ENCODE data around the gene AXIN1.
A peak's percentile ranks its signal among the peaks of the same experiment; 100 is the strongest.

AXIN1 gene

DNA sequence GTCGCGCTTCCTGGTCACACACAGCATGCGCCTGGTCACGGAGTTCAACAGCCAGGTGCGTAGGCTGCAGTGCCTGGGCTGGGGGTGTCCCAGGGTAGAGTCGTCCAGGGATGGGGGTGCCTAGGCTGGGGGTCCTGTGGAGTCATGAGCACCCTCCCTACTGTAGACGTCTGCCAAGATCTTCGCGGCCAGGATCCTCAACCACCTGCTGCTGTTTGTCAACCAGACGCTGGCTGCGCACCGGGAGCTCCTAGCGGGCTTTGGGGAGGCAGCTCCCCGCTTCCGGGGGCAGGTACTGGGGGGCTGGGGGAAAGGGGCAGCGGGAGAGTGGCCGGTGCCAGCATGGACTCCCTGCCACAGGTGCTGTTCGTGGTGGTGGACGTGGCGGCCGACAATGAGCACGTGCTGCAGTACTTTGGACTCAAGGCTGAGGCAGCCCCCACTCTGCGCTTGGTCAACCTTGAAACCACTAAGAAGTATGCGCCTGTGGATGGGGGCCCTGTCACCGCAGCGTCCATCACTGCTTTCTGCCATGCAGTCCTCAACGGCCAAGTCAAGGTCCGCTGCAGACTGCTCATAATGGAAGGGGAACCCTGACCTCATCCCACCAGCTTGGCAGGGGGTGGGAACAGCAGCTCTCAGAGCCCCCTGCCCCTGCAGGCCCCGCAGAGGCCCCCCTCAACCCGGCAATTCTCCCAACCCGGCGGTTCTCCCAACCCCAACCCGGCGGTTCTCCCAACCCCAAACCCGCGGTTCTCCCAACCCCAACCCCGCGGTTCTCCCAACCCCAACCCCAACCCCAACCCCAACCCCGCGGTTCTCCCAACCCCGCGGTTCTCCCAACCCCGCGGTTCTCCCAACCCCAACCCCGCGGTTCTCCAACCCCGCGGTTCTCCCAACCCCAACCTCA is 67.1 kb downstream of the AXIN1 start:
- no peak for DNase-seq (ENCODE audit: low read depth in 3 of 3, low spot score in 1 of 3)

DNA sequence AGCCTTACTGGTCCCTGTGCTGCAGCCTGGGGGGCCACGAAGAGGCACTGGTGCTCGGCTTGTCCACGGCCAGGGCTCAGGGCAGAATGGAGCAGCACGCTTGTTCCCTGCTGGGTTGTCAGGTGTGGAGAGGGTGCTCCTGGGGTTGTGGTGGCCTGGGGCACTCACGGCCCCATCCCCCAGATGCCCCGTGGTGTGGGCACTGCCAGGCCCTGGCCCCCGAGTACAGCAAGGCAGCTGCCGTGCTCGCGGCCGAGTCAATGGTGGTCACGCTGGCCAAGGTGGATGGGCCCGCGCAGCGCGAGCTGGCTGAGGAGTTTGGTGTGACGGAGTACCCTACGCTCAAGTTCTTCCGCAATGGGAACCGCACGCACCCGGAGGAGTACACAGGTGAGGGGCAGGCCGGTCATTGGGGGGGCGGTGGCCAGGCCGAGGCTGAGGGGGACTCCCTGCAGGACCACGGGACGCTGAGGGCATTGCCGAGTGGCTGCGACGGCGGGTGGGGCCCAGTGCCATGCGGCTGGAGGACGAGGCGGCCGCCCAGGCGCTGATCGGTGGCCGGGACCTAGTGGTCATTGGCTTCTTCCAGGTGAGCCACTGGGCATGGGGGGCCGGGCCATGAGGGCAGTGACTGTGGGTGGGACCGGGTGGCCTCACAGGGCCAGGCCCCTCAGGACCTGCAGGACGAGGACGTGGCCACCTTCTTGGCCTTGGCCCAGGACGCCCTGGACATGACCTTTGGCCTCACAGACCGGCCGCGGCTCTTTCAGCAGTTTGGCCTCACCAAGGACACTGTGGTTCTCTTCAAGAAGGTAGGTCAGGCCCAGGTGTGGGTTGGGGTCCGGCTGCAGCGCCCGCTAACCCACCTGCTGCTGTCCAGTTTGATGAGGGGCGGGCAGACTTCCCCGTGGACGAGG is 68.1 kb downstream of the AXIN1 start:
- no peak for DNase-seq (ENCODE audit: low read depth in 3 of 3, low spot score in 1 of 3)

DNA sequence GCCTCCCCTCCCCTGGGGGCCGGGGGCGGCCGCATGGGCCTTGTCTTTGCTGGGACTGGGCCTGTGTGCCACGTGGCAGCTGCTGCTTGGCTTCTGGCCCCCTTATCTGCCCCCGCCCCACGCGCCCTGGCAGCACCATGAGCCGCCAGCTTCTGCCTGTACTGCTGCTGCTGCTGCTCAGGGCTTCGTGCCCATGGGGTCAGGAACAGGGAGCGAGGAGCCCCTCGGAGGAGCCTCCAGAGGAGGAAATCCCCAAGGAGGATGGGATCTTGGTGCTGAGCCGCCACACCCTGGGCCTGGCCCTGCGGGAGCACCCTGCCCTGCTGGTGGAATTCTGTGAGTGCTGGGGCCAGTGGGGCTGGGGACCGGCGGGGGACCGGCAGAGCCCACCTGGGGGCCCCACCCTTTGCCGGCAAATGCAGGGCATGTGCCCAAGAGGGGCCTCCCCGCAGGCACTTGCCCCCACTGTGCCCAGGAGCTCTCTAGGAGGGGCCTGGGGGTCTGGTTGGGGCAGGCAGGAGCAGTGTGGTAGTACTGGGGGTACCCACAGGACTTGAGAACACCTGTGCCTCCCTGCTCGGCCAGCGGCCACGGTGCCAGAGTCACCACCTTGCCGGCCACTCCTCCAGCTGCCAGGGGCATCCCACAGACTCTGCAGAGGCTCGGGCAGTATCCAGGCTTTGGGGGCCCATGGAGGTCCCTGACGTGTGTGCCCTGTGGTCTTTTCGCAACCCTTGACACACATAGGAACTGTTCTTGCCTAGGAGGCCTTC is 69.3 kb downstream of the AXIN1 start, which contains the start of gene PDIA2:
PDIA2 (plus strand) TSS at position 132 of the 773 bp plus-strand sequence; CDS start at position 138, 6 bp downstream.
- no peak for DNase-seq (ENCODE audit: low read depth in 3 of 3, low spot score in 1 of 3)

DNA sequence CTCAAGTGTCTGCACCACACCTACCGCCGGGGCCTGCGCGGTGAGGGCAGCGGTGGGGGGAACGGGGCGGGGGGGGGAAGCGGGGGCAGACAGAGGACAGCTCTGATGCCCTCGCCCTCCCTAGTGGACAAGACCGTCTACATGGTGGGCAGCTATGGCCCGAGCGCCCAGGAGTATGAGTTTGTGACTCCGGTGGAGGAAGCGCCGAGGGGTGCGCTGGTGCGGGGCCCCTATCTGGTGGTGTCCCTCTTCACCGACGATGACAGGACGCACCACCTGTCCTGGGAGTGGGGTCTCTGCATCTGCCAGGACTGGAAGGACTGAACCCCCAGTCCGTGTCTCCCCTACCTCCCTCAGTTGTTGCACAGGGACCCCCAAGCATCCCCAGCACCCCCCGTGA is 70.0 kb downstream of the AXIN1 start:
- DNase-seq (ENCODE audit: low read depth in 3 of 3, low spot score in 1 of 3): no peak

DNA sequence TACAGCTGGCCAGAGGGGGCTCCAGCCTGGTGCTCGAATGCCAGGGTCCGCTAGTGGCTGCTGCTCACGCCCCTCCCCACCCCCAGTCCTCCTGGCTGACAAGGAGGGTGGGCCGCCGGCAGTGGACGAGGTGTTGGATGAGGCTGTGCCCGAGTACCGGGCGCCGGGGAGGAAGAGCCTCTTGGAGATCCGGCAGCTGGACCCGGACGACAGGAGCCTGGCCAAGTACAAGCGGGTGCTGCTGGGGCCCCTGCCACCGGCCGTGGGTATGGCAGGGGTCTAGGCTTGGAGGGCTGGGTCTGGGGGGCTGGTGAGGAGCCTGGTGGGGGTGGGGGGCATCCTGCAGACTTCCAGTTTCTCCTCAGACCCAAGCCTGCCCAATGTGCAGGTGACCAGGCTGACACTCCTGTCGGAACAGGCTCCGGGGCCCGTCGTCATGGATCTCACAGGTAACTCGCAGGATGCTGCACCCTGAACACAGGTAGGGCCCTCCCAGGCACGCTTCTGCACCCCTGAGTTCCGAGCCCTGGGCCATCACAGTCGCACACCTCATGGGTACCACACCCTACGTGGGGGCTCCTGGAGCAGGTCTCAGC is 70.8 kb downstream of the AXIN1 start:
- no peak for DNase-seq (ENCODE audit: low read depth in 3 of 3, low spot score in 1 of 3)

DNA sequence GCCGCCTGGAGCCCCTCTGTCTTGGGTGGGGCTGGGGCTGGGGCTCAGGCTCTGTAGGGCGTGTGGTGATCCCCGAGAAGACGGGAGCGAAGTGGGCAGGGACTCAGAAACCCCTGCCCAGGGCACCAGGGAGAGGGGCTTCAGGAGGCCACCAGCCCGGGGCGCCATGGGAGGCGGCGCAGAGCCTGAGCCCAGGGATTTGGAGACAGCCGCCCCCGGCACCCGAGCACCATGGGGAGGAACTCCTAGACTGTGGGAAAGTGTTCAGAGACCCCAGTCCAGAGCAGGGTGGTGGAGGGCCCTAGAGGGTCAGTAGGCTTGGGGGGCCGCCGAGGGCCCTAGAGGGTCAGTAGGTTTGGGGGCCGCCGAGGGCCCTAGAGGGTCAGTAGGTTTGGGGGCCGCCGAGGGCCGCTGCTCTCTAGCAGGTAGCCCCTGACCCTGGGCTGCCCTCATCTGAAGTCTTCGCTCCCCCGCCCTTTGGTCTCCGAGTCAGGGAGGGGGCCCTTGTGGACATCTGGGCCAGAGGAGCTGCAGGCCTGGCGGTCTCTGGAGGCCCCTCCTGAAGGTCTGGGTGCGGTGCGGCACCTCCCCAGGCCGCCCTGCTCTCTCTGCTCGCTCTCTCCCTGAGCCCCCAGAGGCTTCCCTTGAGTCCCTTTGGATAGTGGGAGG is 71.4 kb downstream of the AXIN1 start:
- DNase-seq (ENCODE audit: low read depth in 3 of 3, low spot score in 1 of 3): no peak

DNA sequence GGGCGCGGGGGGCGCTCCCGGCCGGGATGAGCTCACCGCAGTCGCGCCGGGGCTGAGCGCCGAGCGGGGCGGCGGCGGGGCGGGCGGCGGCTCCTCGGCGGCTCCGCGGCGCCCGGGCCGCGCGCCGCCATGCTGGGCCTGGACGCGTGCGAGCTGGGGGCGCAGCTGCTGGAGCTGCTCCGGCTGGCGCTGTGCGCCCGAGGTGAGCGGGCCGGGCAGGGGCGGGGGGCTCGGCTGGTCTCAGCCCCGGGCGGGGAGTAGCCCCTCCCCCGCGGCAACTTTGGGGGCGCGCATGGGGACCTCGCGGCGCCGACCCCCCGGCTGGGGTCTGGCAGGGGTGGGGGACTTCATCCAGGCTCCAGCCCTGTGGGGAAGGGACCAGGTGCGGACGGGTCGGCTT is 72.0 kb downstream of the AXIN1 start, which contains the start of gene ARHGDIG:
ARHGDIG (plus strand) TSS at position 40 of the 400 bp plus-strand sequence; CDS start at position 130, 90 bp downstream.
- no peak for DNase-seq (ENCODE audit: low read depth in 3 of 3, low spot score in 1 of 3)

DNA sequence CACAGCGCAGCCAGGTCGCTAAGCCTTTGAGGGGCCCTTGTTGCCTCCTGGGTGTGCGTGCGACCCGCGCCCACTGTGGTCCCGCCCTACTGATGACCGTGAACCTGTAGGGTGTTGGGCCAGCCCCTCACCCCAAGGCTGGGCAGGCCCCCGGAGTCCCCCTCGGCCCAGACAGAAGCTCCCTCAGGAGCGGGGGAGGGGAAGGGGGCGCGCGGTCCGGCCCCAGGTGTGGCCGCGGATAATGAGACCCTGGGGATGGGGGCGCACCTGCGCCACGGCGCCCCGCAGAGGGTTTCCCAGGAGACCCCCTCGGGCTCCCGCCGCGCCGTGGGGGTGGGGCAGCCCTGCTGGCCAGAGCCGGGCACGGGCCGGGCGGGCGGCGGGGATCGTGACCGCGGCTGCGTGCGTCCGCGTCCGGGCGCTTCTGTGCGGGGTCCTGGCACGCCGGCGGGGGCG is 72.5 kb downstream of the AXIN1 start:
- DNase-seq (ENCODE audit: low read depth in 3 of 3, low spot score in 1 of 3): no peak

DNA sequence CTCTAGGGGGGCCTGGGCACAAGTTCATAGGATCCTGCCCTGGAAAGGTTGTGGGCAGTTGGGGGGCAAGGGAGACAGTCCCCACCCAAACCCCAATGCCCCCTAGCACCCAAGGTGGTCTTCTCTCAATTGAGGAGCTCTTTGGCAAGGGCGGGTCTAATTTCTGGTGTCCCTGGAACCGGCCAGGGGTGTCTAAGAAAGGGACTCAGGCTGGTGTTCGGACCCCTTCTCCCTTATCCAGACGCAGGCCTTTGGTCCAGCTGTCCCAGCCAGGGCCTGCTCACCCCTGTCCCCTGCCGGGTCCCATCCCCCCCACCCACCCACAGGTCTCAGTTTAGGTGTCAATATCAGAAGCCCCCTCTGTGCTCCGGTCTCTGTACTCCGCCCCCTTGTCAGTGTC is 73.0 kb downstream of the AXIN1 start:
- DNase-seq (ENCODE audit: low read depth in 3 of 3, low spot score in 1 of 3): no peak

DNA sequence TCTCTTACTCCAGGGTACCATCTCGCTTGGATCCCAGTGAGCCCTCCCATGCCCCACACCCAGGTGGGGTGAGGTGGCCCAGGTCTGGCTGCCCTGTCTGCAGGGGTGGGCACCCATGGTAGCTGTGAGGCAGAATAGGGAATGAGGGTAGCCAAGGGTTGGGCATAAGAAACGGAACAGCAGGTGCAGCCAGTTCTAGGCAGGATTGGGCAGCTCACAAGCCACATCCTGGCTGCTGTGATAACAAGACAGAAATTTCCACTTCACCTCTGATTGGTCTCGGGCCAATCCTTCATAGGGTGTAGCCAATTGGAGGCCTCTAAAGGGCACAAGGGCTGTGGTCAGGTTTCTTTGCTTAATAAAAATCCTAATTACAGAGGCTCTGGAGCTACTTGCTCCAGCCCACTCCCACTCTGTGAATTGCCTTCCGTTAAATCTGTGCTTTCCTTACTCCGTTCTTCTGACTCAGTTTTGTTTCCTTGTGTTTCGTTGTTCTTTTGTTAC is 73.6 kb downstream of the AXIN1 start:
- no peak for DNase-seq (ENCODE audit: low read depth in 3 of 3, low spot score in 1 of 3)

DNA sequence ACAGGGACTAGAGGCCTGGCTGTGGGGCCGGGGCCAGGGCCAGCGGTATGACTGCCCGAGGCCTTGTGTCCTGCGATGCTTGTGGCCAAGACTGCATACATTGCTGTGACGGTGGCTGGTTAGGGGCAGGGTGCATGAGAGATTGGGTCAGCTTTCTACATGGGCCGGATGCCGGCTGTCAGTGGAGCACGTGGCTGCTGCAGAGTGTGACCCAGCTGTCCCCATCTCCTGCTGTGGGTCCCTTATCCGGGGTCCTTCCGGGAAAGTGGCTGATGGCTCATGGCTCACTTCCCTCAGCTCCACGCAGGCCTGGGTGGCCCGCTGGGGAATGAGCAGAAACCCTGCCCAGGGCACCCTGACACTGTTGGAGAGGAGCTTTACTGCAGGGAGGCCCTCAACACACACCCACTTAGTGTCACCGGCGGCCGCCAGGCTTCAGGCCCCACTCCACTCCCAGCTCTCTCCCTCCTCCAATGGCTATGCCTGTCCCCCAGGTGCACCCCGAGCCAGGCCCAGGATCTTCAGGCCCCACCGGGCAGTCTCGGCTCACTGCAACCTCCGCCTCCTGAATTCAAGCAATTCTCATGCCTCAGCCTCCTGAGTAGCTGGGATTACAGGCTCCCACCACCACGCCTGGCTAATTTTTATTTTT is 76.0 kb downstream of the AXIN1 start:
- no peak for DNase-seq (ENCODE audit: low read depth in 3 of 3, low spot score in 1 of 3)

DNA sequence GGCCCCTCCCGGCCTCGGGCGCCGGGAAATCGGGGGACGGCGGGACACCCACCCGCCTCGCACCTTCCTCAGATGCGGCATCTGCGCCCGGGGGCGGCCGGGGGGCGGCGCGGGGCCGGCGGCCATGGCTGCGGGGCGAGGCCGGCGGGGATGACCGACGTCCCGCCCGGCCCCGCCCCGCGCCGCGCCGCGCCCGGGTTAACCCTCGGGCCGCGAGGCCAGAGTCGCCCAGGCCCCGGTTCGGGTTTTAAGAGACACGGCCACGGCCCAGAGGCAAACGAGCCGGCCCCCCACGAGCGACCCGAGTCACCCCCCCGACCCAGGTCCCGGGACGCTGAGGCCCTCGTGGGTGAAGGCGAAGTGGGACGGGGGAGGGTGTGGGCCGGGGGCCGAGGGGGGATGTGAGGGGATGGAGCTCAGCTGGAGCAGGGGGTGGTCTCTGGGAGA is 76.7 kb downstream of the AXIN1 start, which contains the start of gene RGS11:
RGS11 (minus strand) TSS at position 159 of the 447 bp plus-strand sequence; CDS start at position 126, 33 bp downstream.
- DNase-seq (ENCODE audit: low read depth in 3 of 3, low spot score in 1 of 3): no peak

DNA sequence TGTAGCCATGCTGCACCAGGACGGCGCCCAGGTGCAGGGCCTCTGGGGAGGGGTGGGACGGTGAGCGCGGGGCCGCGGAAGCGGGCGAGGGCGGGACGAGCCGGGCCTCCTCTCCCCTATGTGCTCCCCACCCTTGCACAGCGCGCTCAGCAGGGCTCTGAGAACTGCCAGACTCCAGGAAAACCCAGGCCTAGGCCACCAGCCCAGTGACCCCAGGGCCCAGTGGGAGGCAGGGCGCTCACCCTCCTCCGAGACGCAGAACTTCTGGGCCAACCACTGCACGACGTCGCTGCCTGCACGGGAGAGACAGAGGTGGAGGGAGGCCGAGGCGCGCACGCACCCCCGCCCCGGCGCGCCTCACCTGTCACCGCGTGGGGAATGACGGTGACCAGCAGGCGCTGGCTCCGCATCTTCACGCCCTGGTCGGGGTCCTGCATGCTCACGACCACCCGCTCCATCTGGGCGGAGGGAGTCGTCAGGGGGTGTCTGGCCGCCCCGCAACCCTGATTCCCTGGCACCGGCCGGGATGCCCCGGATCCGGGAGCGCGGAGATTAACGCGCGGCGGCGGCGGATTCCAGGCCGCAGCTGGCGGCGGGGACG is 77.4 kb downstream of the AXIN1 start:
- DNase-seq (ENCODE audit: low read depth in 3 of 3, low spot score in 1 of 3): peak in 1 of 3 donors; percentile 7

DNA sequence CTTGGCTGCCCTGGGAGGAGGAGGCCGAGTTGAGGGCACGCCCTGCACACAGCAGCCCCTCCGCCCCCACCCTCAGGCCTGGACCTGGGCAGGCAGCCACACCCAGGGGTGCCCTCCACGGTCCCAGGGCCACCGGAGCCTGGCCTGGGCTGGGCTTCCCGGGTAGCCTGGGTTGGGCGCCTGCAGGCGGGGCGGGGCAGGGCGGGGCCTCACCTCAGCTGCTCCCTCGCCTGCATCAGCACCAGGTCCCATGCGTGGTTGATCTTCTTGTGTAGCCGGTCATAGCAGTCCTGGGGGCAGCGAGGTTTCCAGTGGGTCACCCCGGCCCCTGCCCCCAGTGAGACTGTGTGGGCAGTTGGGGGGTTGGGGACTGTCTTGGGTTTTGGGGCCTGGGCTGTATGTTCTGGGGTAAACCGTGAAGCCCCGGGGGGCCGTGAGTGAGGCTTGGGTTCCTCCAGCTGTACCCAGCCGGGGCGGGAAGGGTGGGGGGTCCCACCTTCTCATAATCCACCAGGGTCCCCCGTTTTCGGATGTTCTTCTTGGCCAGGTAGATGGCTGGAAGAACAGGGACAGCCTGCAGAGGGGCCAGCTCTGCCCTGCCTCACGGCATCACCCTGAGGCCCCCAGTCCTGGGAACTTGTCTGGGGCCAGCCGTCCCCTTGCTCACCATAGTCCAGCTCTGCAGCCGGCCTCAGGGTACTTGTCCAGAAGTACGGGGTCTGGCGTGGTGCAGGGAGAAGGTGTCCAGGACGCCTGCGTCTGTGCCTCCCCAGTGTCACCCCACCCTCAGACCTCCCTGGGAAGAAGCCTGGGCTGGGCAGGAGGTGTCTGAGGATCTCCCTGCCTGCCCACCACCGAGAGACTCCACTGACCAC is 78.7 kb downstream of the AXIN1 start:
- DNase-seq (ENCODE audit: low read depth in 3 of 3, low spot score in 1 of 3): no peak

DNA sequence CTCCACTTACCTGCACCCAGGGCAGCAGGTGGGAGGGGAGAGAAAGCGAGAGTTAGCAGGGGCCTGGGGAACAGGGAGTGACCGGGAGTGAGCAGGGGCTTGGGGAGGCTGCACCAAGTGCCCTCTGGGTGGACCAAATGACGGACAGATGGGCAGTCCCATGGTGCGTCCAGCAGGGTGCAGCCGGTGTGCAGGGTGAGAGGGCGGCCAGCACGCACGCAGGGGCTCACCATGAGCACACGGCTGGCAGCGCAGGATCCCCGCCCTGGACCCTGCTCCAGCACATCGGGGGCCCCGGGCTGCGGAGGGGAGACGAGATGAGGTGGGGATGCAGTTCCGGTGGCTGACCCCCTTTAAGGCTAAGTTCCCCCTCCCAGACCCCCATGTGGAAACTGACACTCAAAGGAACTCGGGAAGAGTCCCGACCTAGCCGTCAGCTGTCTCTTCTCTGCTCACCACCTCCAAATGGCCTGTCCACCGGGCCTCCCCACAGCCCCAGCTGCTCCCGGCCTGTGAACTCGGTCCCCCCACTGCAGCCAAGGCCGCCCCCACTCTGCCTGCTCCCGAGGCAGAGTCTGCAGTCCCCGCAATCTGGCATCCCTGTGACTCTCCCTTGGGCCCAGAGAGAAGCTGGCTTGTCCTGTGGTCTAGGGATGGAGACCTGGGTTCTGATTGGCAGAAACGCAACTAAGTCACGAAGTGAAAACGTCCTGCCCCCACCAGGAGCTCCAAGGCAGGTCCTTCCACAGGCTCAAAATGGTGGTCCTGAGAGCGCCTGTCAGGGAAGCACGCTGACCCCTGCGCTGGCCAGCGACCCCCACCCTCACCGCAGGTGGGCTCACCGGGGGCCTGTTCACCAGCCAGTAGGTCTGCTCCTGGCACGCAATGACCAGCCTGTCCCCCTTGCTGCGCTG is 79.6 kb downstream of the AXIN1 start:
- DNase-seq (ENCODE audit: low read depth in 3 of 3, low spot score in 1 of 3): no peak
